NT2/D1 (cell line): Measurements from ENCODE around the gene TNS1.

Experiments
- DNase-seq: peaks from one replicate; pipeline ENCODE4 v3.0.0-alpha.2; 2011; ENCODE audit warnings: low read depth, low spot score
- H3K27me3 ChIP-seq: 2 replicates; pipeline ENCODE4 v1.6.0; 2011; ENCODE audit warnings: mild to moderate bottlenecking; ENCODE audit not compliant: insufficient read length, insufficient read depth
- H3K36me3 ChIP-seq: 2 replicates; pipeline ENCODE4 v1.6.1; 2011; ENCODE audit warnings: mild to moderate bottlenecking, low read length, mixed read lengths; ENCODE audit not compliant: insufficient read depth, insufficient read length
- H3K4me1 ChIP-seq: 2 replicates; pipeline ENCODE4 v1.5.1; 2011; ENCODE audit not compliant: insufficient read depth, insufficient read length
- H3K4me3 ChIP-seq: 2 replicates; pipeline ENCODE4 v1.5.1; 2011; ENCODE audit warnings: low read depth; ENCODE audit not compliant: insufficient read length
- H3K9ac ChIP-seq: 2 replicates; pipeline ENCODE4 v1.6.0; 2011; ENCODE audit warnings: low read depth; ENCODE audit not compliant: insufficient read length
- H3K9me3 ChIP-seq: 2 replicates; pipeline ENCODE4 v1.5.1; 2011; ENCODE audit warnings: mild to moderate bottlenecking, low read length; ENCODE audit not compliant: insufficient read depth
- SUZ12 ChIP-seq: IDR thresholded peaks from 2 replicates; pipeline ENCODE4 v1.6.1; 2011; ENCODE audit not compliant: insufficient read length, insufficient read depth; ENCODE audit errors: extremely low read depth
- YY1 ChIP-seq: IDR thresholded peaks from 2 replicates; pipeline ENCODE4 v1.6.1; 2011; ENCODE audit not compliant: insufficient read length, insufficient read depth
- ZNF274 ChIP-seq: IDR thresholded peaks from 2 replicates; pipeline ENCODE4 v1.6.1; 2011; ENCODE audit warnings: mild to moderate bottlenecking, low read depth, low read length

Gene TNS1

GRCh38 chr2:217988840-217989204, 14.0 kb downstream of the TNS1 start:
- TF ChIP-seq ZNF274 (no peak), SUZ12 (no peak), YY1 (no peak)
- Histone ChIP-seq H3K27me3 (no peaks in the 10 kb centered on the region), H3K4me3 (no peak overlapping the region), H3K36me3 (peaks cover 41% of the 10 kb centered on the region), H3K9me3 (no peaks in the 10 kb centered on the region), H3K9ac (no peak overlapping the region), H3K4me1 (peaks cover 11% of the 10 kb centered on the region)
- DNase-seq = no peak

GRCh38 chr2:217988014-217988839, 14.6 kb downstream of the TNS1 start:
- no peak overlapping the region for H3K4me3 ChIP-seq
- H3K27me3 ChIP-seq = no peaks in the 10 kb centered on the region
- DNase-seq = peak; percentile 59
- H3K9me3 ChIP-seq = no peaks in the 10 kb centered on the region
- H3K9ac ChIP-seq = no peak overlapping the region
- TF ChIP-seq SUZ12 (no peak), ZNF274 (no peak), YY1 (no peak)
- H3K4me1 ChIP-seq = peaks cover 11% of the 10 kb centered on the region
- peaks cover 37% of the 10 kb centered on the region for H3K36me3 ChIP-seq

GRCh38 chr2:217987391-217987790, 15.4 kb downstream of the TNS1 start:
- TF ChIP-seq ZNF274 (no peak), SUZ12 (no peak), YY1 (no peak)
- Histone ChIP-seq H3K27me3 (no peaks in the 10 kb centered on the region), H3K9ac (no peak overlapping the region), H3K4me1 (peaks cover 11% of the 10 kb centered on the region), H3K36me3 (peaks cover 33% of the 10 kb centered on the region), H3K9me3 (no peaks in the 10 kb centered on the region), H3K4me3 (no peak overlapping the region)
- DNase-seq = no peak

- TF ChIP-seq SUZ12 = no peak
- TF ChIP-seq YY1 = no peak
- no peak for TF ChIP-seq ZNF274
- DNase-seq = no peak
- Histone ChIP-seq H3K9me3 (no peaks in the 10 kb centered on the region), H3K9ac (no peak overlapping the region), H3K4me3 (no peak overlapping the region), H3K27me3 (no peaks in the 10 kb centered on the region), H3K4me1 (peaks cover 12% of the 10 kb centered on the region), H3K36me3 (peaks cover 33% of the 10 kb centered on the region)
These were observed 16.4 kb downstream of the TNS1 start for GRCh38 chr2:217986256-217986961.

- H3K4me3 ChIP-seq = no peak overlapping the region
- TF ChIP-seq ZNF274 (no peak), YY1 (no peak), SUZ12 (no peak)
- H3K9me3 ChIP-seq = no peaks in the 10 kb centered on the region
- peaks cover 17% of the 10 kb centered on the region for H3K36me3 ChIP-seq
- DNase-seq = no peak
- H3K9ac ChIP-seq = no peak overlapping the region
- H3K4me1 ChIP-seq = peaks cover 13% of the 10 kb centered on the region
- no peaks in the 10 kb centered on the region for H3K27me3 ChIP-seq
These were observed 19.2 kb downstream of the TNS1 start for GRCh38 chr2:217983276-217984233.

- peaks cover 22% of the 10 kb centered on the region for H3K36me3 ChIP-seq
- H3K9ac ChIP-seq = no peak overlapping the region
- DNase-seq = no peak
- H3K4me1 ChIP-seq = peaks cover 12% of the 10 kb centered on the region
- no peak overlapping the region for H3K4me3 ChIP-seq
- TF ChIP-seq ZNF274 = no peak
- TF ChIP-seq YY1 = no peak
- no peak for TF ChIP-seq SUZ12
- peaks cover 12% of the 10 kb centered on the region for H3K27me3 ChIP-seq
- no peaks in the 10 kb centered on the region for H3K9me3 ChIP-seq
These were observed 20.8 kb downstream of the TNS1 start for GRCh38 chr2:217981971-217982370.
